IMR-90 (cell line): ENCODE results near the gene ABHD15. TPM values are rescaled to one million over a fixed set of nuclear protein-coding genes. Genes with fewer than 3 reads are reported as not detected.

Source experiments
- ATAC-seq: fragments of 200-7000 bp; cut with Tn5 transposase; 2 replicates; pipeline ENCODE4 v1.9.1; 2020; ENCODE audit warnings: low read depth, mild to moderate bottlenecking, moderate library complexity
- BruUV-seq: library from RNA; stranded (reverse); fragments of 400-500 nt; replicated peaks from 2 replicates; lab custom pipeline; 2021; lab: Mats Ljungman, UMichigan
- CTCF ChIA-PET: fragments of 300-600 bp; formaldehyde crosslinking; extraction: SDS; loops from one replicate; lab custom pipeline; 2021; ENCODE audit warnings: antibody characterized with exemption; lab: Yijun Ruan, JAX
- POLR2A ChIA-PET: fragments of 300-600 bp; sonication (Branson Sonifier 250); formaldehyde crosslinking; loops from one replicate; lab custom pipeline; 2022; ENCODE audit warnings: antibody characterized with exemption; ENCODE audit not compliant: unreplicated experiment; lab: Charles Lee
- DNase-seq: peaks from one replicate; pipeline ENCODE4 v3.0.0; 2013
- H2AFZ ChIP-seq: replicated peaks from 2 replicates; pipeline ENCODE3; 2013; ENCODE audit warnings: low read length, mild to moderate bottlenecking; ENCODE audit not compliant: poor library complexity
- H2AK5ac ChIP-seq: 2 replicates; pipeline ENCODE4 v1.6.1; 2013; ENCODE audit warnings: low read depth, low read length, inconsistent platforms
- H2AK9ac ChIP-seq: replicated peaks from 2 replicates; pipeline ENCODE3; 2013; ENCODE audit warnings: mild to moderate bottlenecking, low read depth, low read length, moderate library complexity; ENCODE audit not compliant: poor library complexity
- H2BK120ac ChIP-seq: 2 replicates; pipeline ENCODE4 v1.6.1; 2013; ENCODE audit warnings: low read depth, low read length, inconsistent platforms
- H2BK15ac ChIP-seq: 3 replicates; pipeline ENCODE4 v1.6.1; 2013; ENCODE audit warnings: low read depth, low read length, inconsistent platforms
- H2BK20ac ChIP-seq: 2 replicates; pipeline ENCODE4 v1.6.1; 2013; ENCODE audit warnings: low read depth, mild to moderate bottlenecking, inconsistent platforms, low read length, moderate library complexity
- H2BK5ac ChIP-seq: 2 replicates; pipeline ENCODE4 v1.6.1; 2013; ENCODE audit warnings: mild to moderate bottlenecking, low read depth, low read length, inconsistent platforms; ENCODE audit not compliant: poor library complexity, severe bottlenecking
- H3K14ac ChIP-seq: replicated peaks from 2 replicates; pipeline ENCODE4 v1.6.1; 2013; ENCODE audit warnings: low read depth, low read length, inconsistent platforms
- H3K18ac ChIP-seq: 2 replicates; pipeline ENCODE4 v1.6.1; 2013; ENCODE audit warnings: low read depth, low read length, control low read depth
- H3K23ac ChIP-seq: 2 replicates; pipeline ENCODE4 v1.6.1; 2013; ENCODE audit warnings: low read depth, low read length, inconsistent platforms
- H3K27ac ChIP-seq: 2 replicates; pipeline ENCODE4 v1.5.1; 2013; ENCODE audit warnings: mild to moderate bottlenecking, control low read depth, low read length; ENCODE audit not compliant: insufficient read depth
- H3K27me3 ChIP-seq: 2 replicates; pipeline ENCODE4 v1.6.1; 2013; ENCODE audit warnings: low read length; ENCODE audit not compliant: control insufficient read depth, insufficient read depth
- H3K36me3 ChIP-seq: 2 replicates; pipeline ENCODE4 v1.6.1; 2013; ENCODE audit warnings: low read length, mixed read lengths; ENCODE audit not compliant: control insufficient read depth, insufficient read depth
- H3K4ac ChIP-seq: 2 replicates; pipeline ENCODE4 v1.6.1; 2013; ENCODE audit warnings: low read depth, low read length, inconsistent platforms
- H3K4me1 ChIP-seq: 2 replicates; pipeline ENCODE4 v1.6.1; 2013; ENCODE audit warnings: low read length, mixed read lengths; ENCODE audit not compliant: control insufficient read depth, insufficient read depth
- H3K4me2 ChIP-seq: 2 replicates; pipeline ENCODE4 v1.6.1; 2013; ENCODE audit warnings: low read depth, mild to moderate bottlenecking, control low read depth, low read length, moderate library complexity
- H3K4me3 ChIP-seq: 2 replicates; pipeline ENCODE4 v1.5.1; 2013; ENCODE audit warnings: low read depth, mild to moderate bottlenecking, control low read depth, low read length, moderate library complexity; ENCODE audit not compliant: insufficient read depth
- H3K56ac ChIP-seq: 2 replicates; pipeline ENCODE4 v1.6.1; 2013; ENCODE audit warnings: low read length, inconsistent platforms; ENCODE audit not compliant: insufficient read depth; ENCODE audit errors: extremely low read depth
- H3K79me1 ChIP-seq, 2 experiments: 2 replicates each; pipeline ENCODE4 v1.6.1; 2013; ENCODE audit warnings: low read length in 2 of 2, inconsistent platforms in 1 of 2, low read depth in 1 of 2
- H3K9ac ChIP-seq: 2 replicates; pipeline ENCODE4 v1.6.1; 2013; ENCODE audit warnings: low read depth, low read length, control low read depth
- H3K9me1 ChIP-seq: 2 replicates; pipeline ENCODE4 v1.6.1; 2013; ENCODE audit warnings: low read length, inconsistent platforms; ENCODE audit not compliant: insufficient read depth
- H3K9me3 ChIP-seq: 2 replicates; pipeline ENCODE4 v1.6.1; 2013; ENCODE audit warnings: low read length; ENCODE audit not compliant: control insufficient read depth, insufficient read depth
- H4K20me1 ChIP-seq: 2 replicates; pipeline ENCODE4 v1.6.1; 2013; ENCODE audit warnings: low read length, inconsistent platforms; ENCODE audit not compliant: insufficient read depth
- H4K5ac ChIP-seq: 2 replicates; pipeline ENCODE4 v1.6.1; 2013; ENCODE audit warnings: mild to moderate bottlenecking, low read depth, low read length, control low read depth
- H4K8ac ChIP-seq, 2 experiments: 2 replicates each; pipeline ENCODE4 v1.6.1; 2013; ENCODE audit warnings: low read depth in 2 of 2, low read length in 2 of 2, control low read depth in 1 of 2, inconsistent platforms in 1 of 2
- H4K91ac ChIP-seq: 2 replicates; pipeline ENCODE4 v1.6.1; 2013; ENCODE audit warnings: low read depth, low read length, inconsistent platforms; ENCODE audit not compliant: insufficient read depth
- CHD1 ChIP-seq: IDR thresholded peaks from 2 replicates; pipeline ENCODE4 v1.6.1; 2012; ENCODE audit warnings: low read depth, low read length, improper control_type of control experiment
- MAZ ChIP-seq: IDR thresholded peaks from 2 replicates; pipeline ENCODE4 v1.6.1; 2012; ENCODE audit warnings: low read depth, mild to moderate bottlenecking, low read length, improper control_type of control experiment, moderate library complexity, borderline replicate concordance
- POLR2A ChIP-seq: IDR thresholded peaks from 2 replicates; pipeline ENCODE4 v1.6.1; 2012; ENCODE audit warnings: mild to moderate bottlenecking, low read depth, low read length
- RAD21 ChIP-seq: IDR thresholded peaks from 2 replicates; pipeline ENCODE4 v1.6.1; 2012; ENCODE audit warnings: low read length, improper control_type of control experiment
- RFX5 ChIP-seq: IDR thresholded peaks from 2 replicates; pipeline ENCODE4 v1.8.0; 2012; ENCODE audit warnings: low read depth, mild to moderate bottlenecking, low read length, moderate library complexity
- SMC3 ChIP-seq: fragments of 150-350 bp; IDR thresholded peaks from 2 replicates; pipeline ENCODE4 v1.6.1; 2016; ENCODE audit warnings: low read depth, mild to moderate bottlenecking, antibody characterized with exemption, low read length, moderate library complexity
- USF2 ChIP-seq: fragments of 150-350 bp; IDR thresholded peaks from 2 replicates; pipeline ENCODE4 v1.6.1; 2017; ENCODE audit warnings: mild to moderate bottlenecking, antibody characterized with exemption, low read length, low read depth
- WGBS, 2 experiments: methylation state at CpG; one replicate each; pipeline versions ENCODE4 v1.1.5 to v1.1.7; 2013; ENCODE audit warnings: missing lambda C conversion rate in 2 of 2; ENCODE audit not compliant: insufficient read length in 1 of 2; ENCODE audit errors: extremely low coverage in 2 of 2; 5-methylcytosine and 5-hydroxymethylcytosine counted together
- dilution Hi-C: fragments of 300-500 bp; cut with HindIII; formaldehyde crosslinking; loops from one replicate; pipeline ENCODE4 v1.14.3; 2018; ENCODE audit warnings: low sequenced_read_pairs; ENCODE audit not compliant: unreplicated experiment
- in situ Hi-C: fragments of 300-500 bp; cut with MboI; formaldehyde crosslinking; loops from 3 replicates; pipeline ENCODE4 v1.14.3; 2019; ENCODE audit warnings: low sequenced_read_pairs, inconsistent platforms, mixed read lengths
- intact Hi-C: fragments of 100-400 bp; cut with micrococcal nuclease; formaldehyde crosslinking; loops from 2 replicates; pipeline ENCODE4 v1.10.0; 2022
- polyA plus RNA-seq, 3 experiments: library from polyadenylated mRNA; depleted of rRNA; stranded (reverse); fragments of >200 nt; gene quantifications; 2 replicates each; pipeline ENCODE4 v1.2.3, GENCODE V29; 2012; ENCODE audit warnings: low replicate concordance in 1 of 3
- total RNA-seq: library from RNA; depleted of rRNA; stranded (reverse); fragments of >200 nt; gene quantifications from 2 replicates; pipeline ENCODE4 v1.2.3, GENCODE V29; 2012

The ABHD15 gene
- total and polyA plus RNA-seq, 2 of the 4 experiments (the other 2 are of a cell fraction) = 3.2 to 4.6 TPM

GRCh38 chr17:29568331-29569244 lies 1.8 kb upstream of the ABHD15 start, which contains the start of gene TP53I13:
Gene TP53I13, plus strand, starts transcription at chr17:29568701. Its CDS starts 58 bp downstream, at chr17:29568759.
- peaks cover 11% of the 10 kb centered on the region for H3K4me1 ChIP-seq
- H3K4ac ChIP-seq = peak within 1 kb of the TSS; percentile 69
- H3K36me3 ChIP-seq = peaks cover 12% of the 10 kb centered on the region; the same call in 1 of the 2 replicates
- BruUV-seq = no TSS peak
- no peaks in the 10 kb centered on the region for H3K9me3 ChIP-seq
- H3K27ac ChIP-seq = peak within 1 kb of the TSS; percentile 88
- peak within 1 kb of the TSS; percentile 93 for H3K4me2 ChIP-seq
- H2BK5ac ChIP-seq = peak within 1 kb of the TSS; percentile 78
- H3K18ac ChIP-seq = peak within 1 kb of the TSS; percentile 24; the same call in 1 of the 2 replicates
- H4K20me1 ChIP-seq = no peaks in the 10 kb centered on the region
- peak within 1 kb of the TSS; percentile 52; the same call in 1 of the 2 replicates for H3K56ac ChIP-seq
- H3K9me1 ChIP-seq = peaks cover 2% of the 10 kb centered on the region; the same call in 1 of the 2 replicates
- DNase-seq = peak; percentile 68
- in situ Hi-C loops = no loop called here
- H4K5ac ChIP-seq = peak within 1 kb of the TSS; percentile 58; the same call in 1 of the 2 replicates
- peak within 1 kb of the TSS; percentile 96 for H2AFZ ChIP-seq
- peak within 1 kb of the TSS; percentile 60 for H2AK5ac ChIP-seq
- intact Hi-C loops = loop anchor here (1.0 to 10.0 kb wide), 2 partner anchors 199 to 424 kb away; no protein-coding TSS in a partner anchor
- H4K91ac ChIP-seq = peak within 1 kb of the TSS; percentile 84
- peak within 1 kb of the TSS; percentile 87 for H3K9ac ChIP-seq
- POLR2A ChIA-PET = no interaction called here
- no peak within 1 kb of the TSS for H2BK20ac ChIP-seq
- H2BK15ac ChIP-seq = no peak within 1 kb of the TSS
- H3K79me1 ChIP-seq = peaks cover 5 to 44% of the 10 kb centered on the region in 2 experiments
- CTCF ChIA-PET = interaction anchor here (0.6 to 1.4 kb wide), 4 partner anchors 14 to 817 kb away, joined by 3 to 4 read pairs (median 4); no protein-coding TSS in a partner anchor
- WGBS, 2 experiments = 3% methylated on average over 20 of the region's 85 CpGs; no CpG with 5 or more reads in 1 of the 2 experiments
- peak within 1 kb of the TSS; percentile 97 for H3K4me3 ChIP-seq
- peak; percentile 71 for ATAC-seq
- H2BK120ac ChIP-seq = peak within 1 kb of the TSS; percentile 28; the same call in 1 of the 2 replicates
- no peaks in the 10 kb centered on the region for H3K27me3 ChIP-seq
- peak within 1 kb of the TSS; percentile 92 for H3K14ac ChIP-seq
- H3K23ac ChIP-seq = peak within 1 kb of the TSS; percentile 79
- dilution Hi-C loops = no loop called here
- TF ChIP-seq USF2 = no peak
- no peak for TF ChIP-seq RAD21
- no peak for TF ChIP-seq SMC3
- peak; percentile 65; the same call in 1 of the 2 replicates for TF ChIP-seq MAZ
- TF ChIP-seq RFX5 = no peak
- TF ChIP-seq POLR2A = 0 out of 2 replicates have a peak, but pooled peaks have one; percentile 30
- TF ChIP-seq CHD1 = 0 out of 2 replicates have a peak, but pooled peaks have one; percentile 40
- peak within 1 kb of the TSS; percentile 80 to 89 for H4K8ac ChIP-seq
- H2AK9ac ChIP-seq = peak within 1 kb of the TSS; percentile 97
